ENCODE results near the gene FBLN2. TPM values are rescaled to one million over a fixed set of nuclear protein-coding genes. Genes with fewer than 3 reads are reported as not detected.

The FBLN2 gene
- total RNA-seq, 1 experiment from 2014 or later = 0.39 TPM

GRCh38 chr3:13555753-13556152 lies 6.8 kb downstream of the FBLN2 start (continued):
- TF ChIP-seq YY1 (IDR thresholded peaks at IDR 0.05; ENCODE audit: extremely low read depth, insufficient replicate concordance, low read depth, low read length) (no peak), POLR2AphosphoS5 (IDR thresholded peaks at IDR 0.05; ENCODE audit: low read depth, low read length) (no peak), RAD21 (IDR thresholded peaks at IDR 0.05; ENCODE audit: low read depth) (no peak), REST (IDR thresholded peaks at IDR 0.05; ENCODE audit: low read depth) (no peak)

- Histone ChIP-seq H3K9me2 (ENCODE audit: insufficient read depth) (no peaks in the 10 kb centered on the region), H3K4me3 (replicated peaks in 1 of 2; ENCODE audit: low read depth in 1 of 2, low read length in 2 of 2) (no peak overlapping the region), H2AFZ (ENCODE audit: low read depth, low read length, poor library complexity, severe bottlenecking) (no peak overlapping the region), H3K27me3 (ENCODE audit: insufficient read depth, low read length) (no peaks in the 10 kb centered on the region), H3K9ac (ENCODE audit: low read length) (no peak overlapping the region), H3K27ac (ENCODE audit: low read depth, low read length) (no peak overlapping the region), H4K20me1 (ENCODE audit: insufficient read depth) (no peaks in the 10 kb centered on the region), H3K9me3 (ENCODE audit: control insufficient read depth in 1 of 2, insufficient read depth in 1 of 2, low read depth in 1 of 2, low read length in 2 of 2) (no peaks in the 10 kb centered on the region), H3K4me1 (ENCODE audit: control insufficient read depth in 1 of 2, insufficient read depth in 2 of 2, low read length in 2 of 2) (no peaks in the 10 kb centered on the region), H3K79me2 (ENCODE audit: insufficient read depth, low read length) (no peaks in the 10 kb centered on the region), H3K4me2 (ENCODE audit: low read length) (no peak overlapping the region), H3K36me3 (ENCODE audit: control insufficient read depth in 1 of 2, insufficient read depth in 2 of 2, low read length in 2 of 2) (no peaks in the 10 kb centered on the region)
- no peak for ATAC-seq
- ChIA-PET CTCF (no interaction called here), RAD21 (ENCODE audit: low non-redundant PET in 1 of 2, low total read pairs in 2 of 2, uncharacterized antibody in 2 of 2, unreplicated experiment in 2 of 2) (no interaction called here), POLR2A (no interaction called here)
- intact Hi-C loops (cut with micrococcal nuclease) = no loop called here
- no peak for DNase-seq (ENCODE audit: low read depth, low spot score)
- BruUV-seq (replicated peaks) = no TSS peak
- TF ChIP-seq TCF7L2 (IDR thresholded peaks at IDR 0.05; ENCODE audit: borderline replicate concordance, extremely low read depth, insufficient read depth, insufficient read length) (no peak), SRF (IDR thresholded peaks at IDR 0.05; ENCODE audit: low read depth) (no peak), REST (IDR thresholded peaks at IDR 0.05; ENCODE audit: low read depth) (no peak), EGR1 (IDR thresholded peaks at IDR 0.05; ENCODE audit: low read depth) (no peak), JUND (IDR thresholded peaks at IDR 0.05) (no peak), POLR2AphosphoS5 (IDR thresholded peaks at IDR 0.05; ENCODE audit: low read depth, low read length) (no peak)
- TF ChIP-seq, protein P1, sequence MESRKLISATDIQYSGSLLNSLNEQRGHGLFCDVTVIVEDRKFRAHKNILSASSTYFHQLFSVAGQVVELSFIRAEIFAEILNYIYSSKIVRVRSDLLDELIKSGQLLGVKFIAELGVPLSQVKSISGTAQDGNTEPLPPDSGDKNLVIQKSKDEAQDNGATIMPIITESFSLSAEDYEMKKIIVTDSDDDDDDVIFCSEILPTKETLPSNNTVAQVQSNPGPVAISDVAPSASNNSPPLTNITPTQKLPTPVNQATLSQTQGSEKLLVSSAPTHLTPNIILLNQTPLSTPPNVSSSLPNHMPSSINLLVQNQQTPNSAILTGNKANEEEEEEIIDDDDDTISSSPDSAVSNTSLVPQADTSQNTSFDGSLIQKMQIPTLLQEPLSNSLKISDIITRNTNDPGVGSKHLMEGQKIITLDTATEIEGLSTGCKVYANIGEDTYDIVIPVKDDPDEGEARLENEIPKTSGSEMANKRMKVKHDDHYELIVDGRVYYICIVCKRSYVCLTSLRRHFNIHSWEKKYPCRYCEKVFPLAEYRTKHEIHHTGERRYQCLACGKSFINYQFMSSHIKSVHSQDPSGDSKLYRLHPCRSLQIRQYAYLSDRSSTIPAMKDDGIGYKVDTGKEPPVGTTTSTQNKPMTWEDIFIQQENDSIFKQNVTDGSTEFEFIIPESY (IDR thresholded peaks at IDR 0.05; ENCODE audit: extremely low read depth, insufficient replicate concordance, low read length) = no peak
Measured at GRCh38 chr3:13556207-13556606, 7.3 kb downstream of the FBLN2 start.

All from HCT116 (cell line).